GM23338 (cell line): ENCODE measurements around the gene VPS52. TPM values are rescaled to one million over a fixed set of nuclear protein-coding genes. Genes with fewer than 3 reads are reported as not detected.
"Not testable (repeated sequence)": the region's sequence is repeated elsewhere in the genome, so short reads cannot be mapped to it uniquely, and the experiment has no call there.

Source experiments
- ATAC-seq: fragments of 200-7000 bp; cut with Tn5 transposase; 3 replicates; pipeline ENCODE4 v1.9.1; 2020
- DNase-seq: peaks from one replicate; pipeline ENCODE4 v3.0.0-alpha.2; 2015; ENCODE audit warnings: low spot score
- H2AFZ ChIP-seq: fragments of 200-600 bp; sonication (generic); 2 replicates; pipeline ENCODE4 v1.8.0; 2016; ENCODE audit warnings: antibody characterized with exemption, mild to moderate bottlenecking, moderate library complexity
- H3F3A ChIP-seq: fragments of 200-600 bp; sonication (generic); replicated peaks from 2 replicates; pipeline ENCODE4 v1.8.0; 2017; ENCODE audit warnings: antibody characterized with exemption, mixed run types, low read depth
- H3K27ac ChIP-seq: fragments of 200-600 bp; sonication (generic); 2 replicates; pipeline ENCODE4 v1.6.1; 2016; ENCODE audit warnings: low read depth
- H3K27me3 ChIP-seq: fragments of 200-600 bp; sonication (generic); 2 replicates; pipeline ENCODE4 v1.8.0; 2016; ENCODE audit warnings: mild to moderate bottlenecking, mixed run types, moderate library complexity; ENCODE audit not compliant: insufficient read depth
- H3K36me3 ChIP-seq: fragments of 200-600 bp; sonication (generic); 2 replicates; pipeline ENCODE4 v1.8.0; 2016; ENCODE audit warnings: mild to moderate bottlenecking; ENCODE audit not compliant: insufficient read depth
- H3K4me1 ChIP-seq: fragments of 200-600 bp; sonication (generic); 2 replicates; pipeline ENCODE4 v1.8.0; 2016; ENCODE audit warnings: mild to moderate bottlenecking, moderate library complexity; ENCODE audit not compliant: insufficient read depth
- H3K4me2 ChIP-seq: fragments of 200-600 bp; sonication (generic); 2 replicates; pipeline ENCODE4 v1.7.1; 2017; ENCODE audit warnings: mixed run types
- H3K4me3 ChIP-seq: fragments of 200-600 bp; sonication (generic); 2 replicates; pipeline ENCODE4 v1.6.1; 2016; ENCODE audit warnings: mixed run types
- H3K79me2 ChIP-seq: fragments of 200-600 bp; sonication (generic); replicated peaks from 2 replicates; pipeline ENCODE4 v1.8.0; 2017; ENCODE audit warnings: mild to moderate bottlenecking; ENCODE audit not compliant: insufficient read depth
- H3K9me2 ChIP-seq: fragments of 200-600 bp; sonication (generic); 2 replicates; pipeline ENCODE4 v1.8.0; 2017; ENCODE audit not compliant: insufficient read depth
- H4K20me1 ChIP-seq: fragments of 200-600 bp; sonication (generic); replicated peaks from 2 replicates; pipeline ENCODE4 v1.8.0; 2017; ENCODE audit warnings: mild to moderate bottlenecking; ENCODE audit not compliant: insufficient read depth
- H3K27ac Mint-ChIP-seq: 2 replicates; pipeline ENCODE4 v1.8.0; 2020; ENCODE audit warnings: inconsistent platforms, mild to moderate bottlenecking, moderate library complexity, mixed read lengths
- H3K27me3 Mint-ChIP-seq: 3 replicates; pipeline ENCODE4 v1.8.0; 2022; ENCODE audit warnings: low read depth, mild to moderate bottlenecking, moderate library complexity, mixed read lengths, inconsistent platforms; ENCODE audit not compliant: insufficient read depth, poor library complexity
- H3K36me3 Mint-ChIP-seq: 3 replicates; pipeline ENCODE4 v1.8.0; 2021; ENCODE audit warnings: low read depth, mild to moderate bottlenecking, inconsistent platforms, moderate library complexity, mixed read lengths
- H3K4me1 Mint-ChIP-seq: 3 replicates; pipeline ENCODE4 v1.8.0; 2020; ENCODE audit warnings: mild to moderate bottlenecking, inconsistent platforms, mixed read lengths
- H3K4me3 Mint-ChIP-seq: 3 replicates; pipeline ENCODE4 v1.8.0; 2021; ENCODE audit warnings: moderate library complexity, mild to moderate bottlenecking, inconsistent platforms, mixed read lengths
- H3K9me3 Mint-ChIP-seq: 3 replicates; pipeline ENCODE4 v1.8.0; 2020; ENCODE audit warnings: moderate library complexity, mild to moderate bottlenecking, inconsistent platforms, mixed read lengths
- CREB1 ChIP-seq: fragments of 250-450 bp; sonication (Bioruptor Pico); IDR thresholded peaks from 2 replicates; pipeline ENCODE4 v1.5.0; 2020; ENCODE audit warnings: low read depth, mild to moderate bottlenecking, moderate library complexity
- CTCF ChIP-seq, 2 experiments: fragments of 200-600 bp in 1 of 2; sonication (generic) in 1 of 2; conservative IDR thresholded peaks; 2 replicates each; pipeline versions ENCODE4 v1.5.1 to v1.6.1; 2016 to 2017; ENCODE audit warnings: antibody characterized with exemption in 2 of 2, low read depth in 2 of 2, mild to moderate bottlenecking in 2 of 2, moderate library complexity in 1 of 2
- ETS1 ChIP-seq: IDR thresholded peaks from 2 replicates; pipeline ENCODE4 v1.6.1; 2016; ENCODE audit warnings: antibody characterized with exemption
- EZH2 ChIP-seq: fragments of 200-600 bp; sonication (generic); IDR thresholded peaks from one replicate; pipeline ENCODE4 v1.8.0; 2017; ENCODE audit warnings: antibody characterized with exemption, mild to moderate bottlenecking, low read depth; ENCODE audit not compliant: unreplicated experiment
- EZH2phosphoT487 ChIP-seq: fragments of 200-600 bp; sonication (generic); IDR thresholded peaks from one replicate; pipeline ENCODE4 v1.8.1; 2018; ENCODE audit warnings: antibody characterized with exemption; ENCODE audit not compliant: unreplicated experiment
- POLR2AphosphoS5 ChIP-seq: IDR thresholded peaks from 2 replicates; pipeline ENCODE4 v1.6.1; 2016; ENCODE audit warnings: antibody characterized with exemption, low read depth
- STAT1 ChIP-seq: IDR thresholded peaks from one replicate; pipeline ENCODE4 v1.6.1; 2016; ENCODE audit warnings: antibody characterized with exemption; ENCODE audit not compliant: unreplicated experiment
- ZNF114 ChIP-seq: fragments of 250-450 bp; sonication (Bioruptor Pico); IDR thresholded peaks from 2 replicates; pipeline ENCODE4 v1.5.0; 2020; ENCODE audit warnings: mild to moderate bottlenecking, moderate library complexity
- ZNF462 ChIP-seq: fragments of 250-450 bp; sonication (Bioruptor Pico); IDR thresholded peaks from 2 replicates; pipeline ENCODE4 v1.5.0; 2020; ENCODE audit warnings: mild to moderate bottlenecking, moderate library complexity
- polyA plus RNA-seq: library from polyadenylated mRNA; unstranded; fragments of >200 nt; fragmentation: Nextera tagmentation; extraction: Ambion mirVana; gene quantifications from 2 replicates; pipeline ENCODE4 v1.2.1, GENCODE V29; 2016
- total RNA-seq: library from RNA; depleted of rRNA; stranded (reverse); fragments of >200 nt; shearing (Covaris generic); gene quantifications from 2 replicates; pipeline ENCODE4 v1.2.3, GENCODE V29; 2014

The VPS52 gene
- total and polyA plus RNA-seq, 2 experiments from 2014 or later: 27.9 to 31.1 TPM

- not testable (repeated sequence) for H3F3A ChIP-seq, DNase-seq, H3K4me1 ChIP-seq, H3K27ac Mint-ChIP-seq, H3K4me3 Mint-ChIP-seq, H3K9me2 ChIP-seq, H3K9me3 Mint-ChIP-seq, H3K27me3 ChIP-seq, H3K4me2 ChIP-seq, H3K27me3 Mint-ChIP-seq, H3K79me2 ChIP-seq, H3K27ac ChIP-seq, ATAC-seq, H4K20me1 ChIP-seq, H2AFZ ChIP-seq, H3K4me3 ChIP-seq, H3K4me1 Mint-ChIP-seq, H3K36me3 ChIP-seq
- peaks cover 60% of the 10 kb centered on the region for H3K36me3 Mint-ChIP-seq
Measured at GRCh38 chr6:33262490-33262889, 9.2 kb downstream of the VPS52 start.

- Histone ChIP-seq H3K36me3 (peaks cover 6% of the 10 kb centered on the region), H2AFZ (no peak overlapping the region), H3K4me3 (no peak overlapping the region), H4K20me1 (no peaks in the 10 kb centered on the region), H3K4me1 (no peaks in the 10 kb centered on the region; the same call in 1 of the 2 replicates), H3F3A (no peaks in the 10 kb centered on the region), H3K4me2 (no peak overlapping the region), H3K9me2 (no peaks in the 10 kb centered on the region), H3K27me3 (no peaks in the 10 kb centered on the region), H3K27ac (no peak overlapping the region), H3K79me2 (no peaks in the 10 kb centered on the region)
- Mint-ChIP-seq H3K27ac (no peak overlapping the region), H3K36me3 (peaks cover 49% of the 10 kb centered on the region), H3K27me3 (no peaks in the 10 kb centered on the region), H3K4me3 (no peak overlapping the region), H3K9me3 (no peaks in the 10 kb centered on the region; the same call in 2 of the 3 replicates), H3K4me1 (no peaks in the 10 kb centered on the region)
- ATAC-seq (no peak), DNase-seq (no peak)
- TF ChIP-seq CREB1 (no peak), POLR2AphosphoS5 (no peak), ZNF114 (CRISPR knock-in tag) (no peak), EZH2phosphoT487 (no peak), EZH2 (no peak), ETS1 (no peak), CTCF (conservative IDR thresholded peaks at IDR 0.05; ENCODE audit: low read depth in 2 of 2) (no peak), ZNF462 (CRISPR knock-in tag) (no peak), STAT1 (no peak)
Measured at GRCh38 chr6:33259032-33259431, 12.6 kb downstream of the VPS52 start.
